Esophagus muscularis mucosa (tissue), 2 donors: ENCODE data around the gene TUBA4A.

ENCODE experiments used
- POLR2A ChIP-seq: fragments of 450-650 bp; IDR thresholded peaks from one replicate; pipeline ENCODE4 v1.6.1; 2017; ENCODE audit warnings: antibody characterized with exemption, moderate library complexity, mild to moderate bottlenecking, low read depth
- POLR2AphosphoS5 ChIP-seq, 2 donors: sonication (generic); formaldehyde crosslinking; IDR thresholded peaks; one replicate each; pipeline ENCODE4 v1.6.1; 2017; ENCODE audit warnings: antibody characterized with exemption in 2 of 2

DNA sequence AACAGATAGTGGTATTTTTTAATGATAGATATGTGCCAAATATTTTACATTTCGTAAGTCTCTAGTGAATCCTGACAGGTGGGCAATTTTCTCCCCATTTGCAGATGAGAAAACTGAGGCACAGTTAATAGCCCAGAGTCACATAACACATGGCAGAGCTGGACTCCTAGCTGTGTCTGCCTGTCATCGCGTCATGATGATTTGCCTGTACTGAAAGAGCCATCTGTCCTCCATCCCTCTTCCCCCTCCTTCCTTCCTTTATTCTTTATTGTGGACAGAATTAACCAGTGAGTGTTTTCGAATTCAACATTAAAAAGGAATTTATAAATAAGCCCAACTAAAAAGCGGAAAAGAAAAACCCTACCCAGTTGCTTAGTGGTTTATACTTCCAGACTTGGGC is 28.7 kb upstream of the TUBA4A start:
- TF ChIP-seq POLR2A (no peak), POLR2AphosphoS5 (IDR thresholded peaks at IDR 0.05) (no peak)
